Measurements from ENCODE around the gene EFNA1.
"Not testable (repeated sequence)": the region's sequence is repeated elsewhere in the genome, so short reads cannot be mapped to it uniquely, and the experiment has no call there.

The EFNA1 gene

GRCh38 chr1:155141749-155142148, 14.1 kb downstream of the EFNA1 start:
- TF ChIP-seq CTCF (conservative IDR thresholded peaks at IDR 0.05; ENCODE audit: low read length) (no peak), EZH2phosphoT487 (IDR thresholded peaks at IDR 0.05; ENCODE audit: borderline replicate concordance) (no peak)
- no peaks in the 10 kb centered on the region for H3K9me2 ChIP-seq (replicated peaks; ENCODE audit: low read depth, low read length)
- H3K4me3 ChIP-seq (ENCODE audit: low read length, poor library complexity, severe bottlenecking), result no peak overlapping the region
- H3K79me2 ChIP-seq (ENCODE audit: insufficient read depth, low read length), result peaks cover 33% of the 10 kb centered on the region
- H4K20me1 ChIP-seq (ENCODE audit: insufficient read depth, low read length, poor library complexity, severe bottlenecking), result peaks cover 7% of the 10 kb centered on the region
- H3K4me1 ChIP-seq (ENCODE audit: insufficient read depth, low read length, poor library complexity, severe bottlenecking), result peaks cover 16% of the 10 kb centered on the region
- H3F3A ChIP-seq (ENCODE audit: low read depth), result no peaks in the 10 kb centered on the region
- no peak overlapping the region for H3K9ac ChIP-seq (ENCODE audit: low read depth, low read length, poor library complexity, severe bottlenecking)
- no peak overlapping the region for H3K4me2 ChIP-seq (ENCODE audit: low read depth, low read length, poor library complexity, severe bottlenecking)
- no peak overlapping the region for H2AFZ ChIP-seq (ENCODE audit: low read length)
- H3K9me3 ChIP-seq (ENCODE audit: insufficient read depth, low read depth, low read length), result no peaks in the 10 kb centered on the region
- H3K27me3 ChIP-seq (ENCODE audit: insufficient read depth, low read length, poor library complexity, severe bottlenecking), result no peaks in the 10 kb centered on the region
- H3K36me3 ChIP-seq (ENCODE audit: insufficient read depth, low read length), result no peaks in the 10 kb centered on the region

- H4K20me1 ChIP-seq (ENCODE audit: insufficient read depth, low read length, poor library complexity, severe bottlenecking), result no peaks in the 10 kb centered on the region
- no peak overlapping the region for H3K9ac ChIP-seq (ENCODE audit: low read depth, low read length, poor library complexity, severe bottlenecking)
- no peaks in the 10 kb centered on the region for H3F3A ChIP-seq (ENCODE audit: low read depth)
- no peaks in the 10 kb centered on the region for H3K27me3 ChIP-seq (ENCODE audit: insufficient read depth, low read length, poor library complexity, severe bottlenecking)
- no peak overlapping the region for H3K4me3 ChIP-seq (ENCODE audit: low read length, poor library complexity, severe bottlenecking)
- H3K9me3 ChIP-seq (ENCODE audit: insufficient read depth, low read depth, low read length), result no peaks in the 10 kb centered on the region
- no peak overlapping the region for H2AFZ ChIP-seq (ENCODE audit: low read length)
- no peaks in the 10 kb centered on the region for H3K79me2 ChIP-seq (ENCODE audit: insufficient read depth, low read length)
- H3K4me1 ChIP-seq (ENCODE audit: insufficient read depth, low read length, poor library complexity, severe bottlenecking), result peaks cover 2% of the 10 kb centered on the region
- TF ChIP-seq CTCF (conservative IDR thresholded peaks at IDR 0.05; ENCODE audit: low read length) (peak; percentile 24), EZH2phosphoT487 (IDR thresholded peaks at IDR 0.05; ENCODE audit: borderline replicate concordance) (no peak)
- no peak overlapping the region for H3K4me2 ChIP-seq (ENCODE audit: low read depth, low read length, poor library complexity, severe bottlenecking)
- no peaks in the 10 kb centered on the region for H3K36me3 ChIP-seq (ENCODE audit: insufficient read depth, low read length)
- no peaks in the 10 kb centered on the region for H3K9me2 ChIP-seq (replicated peaks; ENCODE audit: low read depth, low read length)
Observed at GRCh38 chr1:155145491-155145890, 17.8 kb downstream of the EFNA1 start.

- not testable (repeated sequence) for H3K9ac ChIP-seq (ENCODE audit: low read depth, low read length, poor library complexity, severe bottlenecking); H3K36me3 ChIP-seq (ENCODE audit: insufficient read depth, low read length); H3K4me2 ChIP-seq (ENCODE audit: low read depth, low read length, poor library complexity, severe bottlenecking); H3F3A ChIP-seq (ENCODE audit: low read depth); H3K4me3 ChIP-seq (ENCODE audit: low read length, poor library complexity, severe bottlenecking); H3K27me3 ChIP-seq (ENCODE audit: insufficient read depth, low read length, poor library complexity, severe bottlenecking); H3K79me2 ChIP-seq (ENCODE audit: insufficient read depth, low read length); H3K9me2 ChIP-seq (replicated peaks; ENCODE audit: low read depth, low read length); H3K9me3 ChIP-seq (ENCODE audit: insufficient read depth, low read depth, low read length); H3K4me1 ChIP-seq (ENCODE audit: insufficient read depth, low read length, poor library complexity, severe bottlenecking); H4K20me1 ChIP-seq (ENCODE audit: insufficient read depth, low read length, poor library complexity, severe bottlenecking); H2AFZ ChIP-seq (ENCODE audit: low read length)
Observed at GRCh38 chr1:155155996-155156643, 28.4 kb downstream of the EFNA1 start.

- no peaks in the 10 kb centered on the region for H3K27me3 ChIP-seq (ENCODE audit: insufficient read depth, low read length, poor library complexity, severe bottlenecking)
- H4K20me1 ChIP-seq (ENCODE audit: insufficient read depth, low read length, poor library complexity, severe bottlenecking), result no peaks in the 10 kb centered on the region
- TF ChIP-seq EZH2phosphoT487 (IDR thresholded peaks at IDR 0.05; ENCODE audit: borderline replicate concordance) (no peak), CTCF (conservative IDR thresholded peaks at IDR 0.05; ENCODE audit: low read length) (no peak)
- H3K4me1 ChIP-seq (ENCODE audit: insufficient read depth, low read length, poor library complexity, severe bottlenecking), result no peaks in the 10 kb centered on the region
- H3K36me3 ChIP-seq (ENCODE audit: insufficient read depth, low read length), result no peaks in the 10 kb centered on the region
- no peak overlapping the region for H3K9ac ChIP-seq (ENCODE audit: low read depth, low read length, poor library complexity, severe bottlenecking)
- H3K9me2 ChIP-seq (replicated peaks; ENCODE audit: low read depth, low read length), result no peaks in the 10 kb centered on the region
- H2AFZ ChIP-seq (ENCODE audit: low read length), result no peak overlapping the region
- H3K4me3 ChIP-seq (ENCODE audit: low read length, poor library complexity, severe bottlenecking), result no peak overlapping the region
- no peaks in the 10 kb centered on the region for H3K79me2 ChIP-seq (ENCODE audit: insufficient read depth, low read length)
- no peaks in the 10 kb centered on the region for H3K9me3 ChIP-seq (ENCODE audit: insufficient read depth, low read depth, low read length)
- no peaks in the 10 kb centered on the region for H3F3A ChIP-seq (ENCODE audit: low read depth)
- no peak overlapping the region for H3K4me2 ChIP-seq (ENCODE audit: low read depth, low read length, poor library complexity, severe bottlenecking)
Observed at GRCh38 chr1:155158991-155159390, 31.3 kb downstream of the EFNA1 start.
